ENCODE data around the gene TNNT3. TPM values are rescaled to one million over a fixed set of nuclear protein-coding genes. Genes with fewer than 3 reads are reported as not detected.

TNNT3 gene
- total RNA-seq, 1 donor from 2014 or later, result not detected

GRCh38 chr11:1890856-1891830 is 28.4 kb upstream of the TNNT3 start:
- FAIRE-seq, result no peak
- no peak for DNase-seq (ENCODE audit: low read depth)

GRCh38 chr11:1891831-1892115 is 27.7 kb upstream of the TNNT3 start, which contains the start of gene PRR33:
Gene PRR33, minus strand, starts transcription at chr11:1891895. Its CDS starts 1,311 bp downstream, at chr11:1890584.
- Histone ChIP-seq H3K36me3 (ENCODE audit: control insufficient read depth, insufficient read depth, low read length) (no peaks in the 10 kb centered on the region), H3K27me3 (ENCODE audit: control insufficient read depth, insufficient read depth, low read length) (peaks cover 5% of the 10 kb centered on the region), H3K4me3 (ENCODE audit: low read depth, low read length) (no peak within 1 kb of the TSS)
- FAIRE-seq (no peak), DNase-seq (ENCODE audit: low read depth) (no peak)
- no peak for TF ChIP-seq CTCF (IDR thresholded peaks at IDR 0.05; ENCODE audit: insufficient read depth, low read length, severe bottlenecking)

More at GRCh38 chr11:1890856-1891830, 28.4 kb upstream of the TNNT3 start:
- no peak for TF ChIP-seq CTCF (IDR thresholded peaks at IDR 0.05; ENCODE audit: insufficient read depth, low read length, severe bottlenecking)
- H3K36me3 ChIP-seq (ENCODE audit: control insufficient read depth, insufficient read depth, low read length), result no peaks in the 10 kb centered on the region
- no peak overlapping the region for H3K4me3 ChIP-seq (ENCODE audit: low read depth, low read length)
- peaks cover 5% of the 10 kb centered on the region for H3K27me3 ChIP-seq (ENCODE audit: control insufficient read depth, insufficient read depth, low read length)

- FAIRE-seq (no peak), DNase-seq (ENCODE audit: low read depth) (no peak)
- H3K36me3 ChIP-seq (ENCODE audit: control insufficient read depth, insufficient read depth, low read length), result no peaks in the 10 kb centered on the region
- H3K4me3 ChIP-seq (ENCODE audit: low read depth, low read length), result no peak overlapping the region
- H3K27me3 ChIP-seq (ENCODE audit: control insufficient read depth, insufficient read depth, low read length), result peaks cover 5% of the 10 kb centered on the region
- TF ChIP-seq CTCF (IDR thresholded peaks at IDR 0.05; ENCODE audit: insufficient read depth, low read length, severe bottlenecking), result no peak
Observed at GRCh38 chr11:1892116-1892515, 27.4 kb upstream of the TNNT3 start.

- Histone ChIP-seq H3K36me3 (ENCODE audit: control insufficient read depth, insufficient read depth, low read length) (no peaks in the 10 kb centered on the region), H3K4me3 (ENCODE audit: low read depth, low read length) (no peak overlapping the region), H3K27me3 (ENCODE audit: control insufficient read depth, insufficient read depth, low read length) (peaks cover 3% of the 10 kb centered on the region)
- no peak for TF ChIP-seq CTCF (IDR thresholded peaks at IDR 0.05; ENCODE audit: insufficient read depth, low read length, severe bottlenecking)
- DNase-seq (ENCODE audit: low read depth) (no peak), FAIRE-seq (no peak)
Observed at GRCh38 chr11:1892558-1892957, 26.9 kb upstream of the TNNT3 start.

- no peak for DNase-seq (ENCODE audit: low read depth)
- Histone ChIP-seq H3K27me3 (ENCODE audit: control insufficient read depth, insufficient read depth, low read length) (peaks cover under 1% of the 10 kb centered on the region), H3K4me3 (ENCODE audit: low read depth, low read length) (no peak overlapping the region), H3K36me3 (ENCODE audit: control insufficient read depth, insufficient read depth, low read length) (no peaks in the 10 kb centered on the region)
- TF ChIP-seq CTCF (IDR thresholded peaks at IDR 0.05; ENCODE audit: insufficient read depth, low read length, severe bottlenecking), result no peak
- no peak for FAIRE-seq
Observed at GRCh38 chr11:1893581-1894359, 25.7 kb upstream of the TNNT3 start.
